H1 (cell line): ENCODE data around the gene THADA. TPM values are rescaled to one million over a fixed set of nuclear protein-coding genes. Genes with fewer than 3 reads are reported as not detected.

Experiments used
- CHD7 ChIP-seq: fragments of 300-600 bp; sonication (generic); IDR thresholded peaks from 2 replicates; pipeline ENCODE4 v1.7.1; 2012; ENCODE audit warnings: low read length, moderate library complexity, mild to moderate bottlenecking, inconsistent platforms; ENCODE audit not compliant: insufficient replicate concordance
- HDAC6 ChIP-seq: IDR thresholded peaks from one replicate; pipeline ENCODE4 v1.7.1; 2012; ENCODE audit warnings: low read depth, mild to moderate bottlenecking, inconsistent platforms, low read length, moderate library complexity
- KDM4A ChIP-seq: IDR thresholded peaks from one replicate; pipeline ENCODE4 v1.7.1; 2012; ENCODE audit warnings: low read depth, mild to moderate bottlenecking, moderate library complexity, low read length, inconsistent platforms; ENCODE audit not compliant: severe bottlenecking
- SP4 ChIP-seq: IDR thresholded peaks from 2 replicates; pipeline ENCODE4 v1.6.1; 2012; ENCODE audit warnings: low read length, inconsistent platforms
- TEAD4 ChIP-seq: IDR thresholded peaks from 2 replicates; pipeline ENCODE4 v1.6.1; 2012; ENCODE audit warnings: low read depth, low read length, inconsistent platforms, mixed read lengths
- polyA plus RNA-seq, 7 experiments: library from polyadenylated mRNA; depleted of rRNA in 3 of 7; stranded (reverse) in 5 of 7; unstranded in 2 of 7; fragments of >200 nt in 5 of 7; fragments of 200-250 nt in 2 of 7; gene quantifications; 1 replicate in 5 of 7; 2 replicates in 1 of 7; 4 replicates in 1 of 7; pipeline versions ENCODE4 v1.2.1 to v1.2.3, GENCODE V29; 2011 to 2013; ENCODE audit warnings: missing spikeins in 2 of 7, mixed read lengths in 2 of 7
- total RNA-seq: library from RNA; stranded (reverse); fragmentation: NEBNext Ultra II Directional; extraction: Animal tissue kit (Norgen Biotek cat#: 25700); gene quantifications from 2 replicates; pipeline ENCODE4 v1.2.1, GENCODE V29; 2021

The THADA gene
- total and polyA plus RNA-seq, 2 of the 8 experiments (the other 6 are each of a cell fraction or from before 2014, with no cell fraction given), result 22.4 to 26.8 TPM

- no peak for TF ChIP-seq HDAC6
- TF ChIP-seq TEAD4, result no peak
- TF ChIP-seq KDM4A, result no peak
- no peak for TF ChIP-seq CHD7
- no peak for TF ChIP-seq SP4
Measured at GRCh38 chr2:43302182-43302960, 293.5 kb downstream of the THADA start (continued).
